Osteoblast (primary cell): ENCODE measurements around the gene C1QTNF9B. TPM values are rescaled to one million over a fixed set of nuclear protein-coding genes. Genes with fewer than 3 reads are reported as not detected.

Source experiments
- DNase-seq: peaks from one replicate; pipeline ENCODE4 v3.0.0; 2011; ENCODE audit warnings: low spot score, mixed read lengths; ENCODE audit not compliant: insufficient read length; ENCODE audit errors: missing footprints
- H2AFZ ChIP-seq: 2 replicates; pipeline ENCODE4 v1.6.0; 2011; ENCODE audit warnings: mild to moderate bottlenecking, low read length
- H3K27ac ChIP-seq: 2 replicates; pipeline ENCODE4 v1.5.1; 2011; ENCODE audit warnings: mild to moderate bottlenecking, low read depth, low read length, moderate library complexity
- H3K27me3 ChIP-seq: 2 replicates; pipeline ENCODE4 v1.6.0; 2012; ENCODE audit warnings: mild to moderate bottlenecking, control low read depth, inconsistent platforms, low read length, moderate library complexity; ENCODE audit not compliant: insufficient read depth
- H3K36me3 ChIP-seq: 2 replicates; pipeline ENCODE4 v1.5.1; 2011; ENCODE audit warnings: mild to moderate bottlenecking, low read length, control low read depth, moderate library complexity; ENCODE audit not compliant: insufficient read depth
- H3K4me1 ChIP-seq: 2 replicates; pipeline ENCODE4 v1.5.1; 2011; ENCODE audit warnings: mild to moderate bottlenecking, low read length, control low read depth, moderate library complexity; ENCODE audit not compliant: insufficient read depth
- H3K4me2 ChIP-seq: 2 replicates; pipeline ENCODE4 v1.6.0; 2011; ENCODE audit warnings: mild to moderate bottlenecking, low read length; ENCODE audit not compliant: insufficient read depth
- H3K4me3 ChIP-seq: fragments of 200-600 bp; sonication (generic); 3 replicates; pipeline ENCODE4 v1.5.1; 2012; ENCODE audit warnings: mild to moderate bottlenecking, low read length, inconsistent platforms; ENCODE audit not compliant: insufficient read depth
- H3K79me2 ChIP-seq: 2 replicates; pipeline ENCODE4 v1.6.0; 2012; ENCODE audit warnings: mild to moderate bottlenecking, low read length, control low read depth, inconsistent platforms; ENCODE audit not compliant: insufficient read depth
- H3K9me3 ChIP-seq: 2 replicates; pipeline ENCODE4 v1.5.1; 2011; ENCODE audit warnings: low read depth, low read length, control low read depth
- H4K20me1 ChIP-seq: 2 replicates; pipeline ENCODE4 v1.6.0; 2012; ENCODE audit warnings: mild to moderate bottlenecking, low read length, control low read depth; ENCODE audit not compliant: insufficient read depth
- total RNA-seq: library from RNA; depleted of rRNA; stranded (reverse); fragments of >200 nt; gene quantifications from 2 replicates; pipeline ENCODE4 v1.2.3, GENCODE V29; 2012
- TF ChIP-seq, protein P1 (sequence below): IDR thresholded peaks from 2 replicates; pipeline ENCODE4 v1.5.1; 2011; ENCODE audit warnings: mild to moderate bottlenecking, low read depth, low read length, moderate library complexity; ENCODE audit errors: extremely low read depth

C1QTNF9B gene
- total RNA-seq, 1 donor = not detected

DNA sequence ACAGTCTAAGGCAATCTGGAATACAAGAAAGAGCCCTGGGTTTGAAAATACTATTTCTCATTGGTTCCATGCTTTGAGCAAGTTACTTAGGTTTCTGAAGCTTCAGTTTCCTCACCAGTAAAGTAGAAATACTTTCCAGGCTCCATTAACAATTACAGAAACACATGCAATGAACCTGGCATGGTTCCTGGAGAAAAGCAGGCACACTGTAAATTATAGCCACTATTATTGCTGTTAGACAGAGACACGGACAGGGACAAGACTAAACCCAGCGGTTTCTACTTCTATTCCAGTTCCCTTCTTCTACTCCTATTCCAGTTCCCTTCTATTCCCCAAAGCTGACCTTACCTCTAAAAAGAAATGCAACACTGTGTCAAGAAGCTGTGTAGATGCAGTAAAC is 49.3 kb downstream of the C1QTNF9B start:
- Histone ChIP-seq H3K4me3 (no peak overlapping the region), H4K20me1 (no peaks in the 10 kb centered on the region), H3K36me3 (no peaks in the 10 kb centered on the region), H3K27me3 (no peaks in the 10 kb centered on the region), H3K9me3 (no peaks in the 10 kb centered on the region), H3K4me2 (no peak overlapping the region), H3K79me2 (no peaks in the 10 kb centered on the region), H2AFZ (no peak overlapping the region), H3K4me1 (peaks cover 4% of the 10 kb centered on the region), H3K27ac (no peak overlapping the region)
- DNase-seq = no peak
- TF ChIP-seq, protein P1, sequence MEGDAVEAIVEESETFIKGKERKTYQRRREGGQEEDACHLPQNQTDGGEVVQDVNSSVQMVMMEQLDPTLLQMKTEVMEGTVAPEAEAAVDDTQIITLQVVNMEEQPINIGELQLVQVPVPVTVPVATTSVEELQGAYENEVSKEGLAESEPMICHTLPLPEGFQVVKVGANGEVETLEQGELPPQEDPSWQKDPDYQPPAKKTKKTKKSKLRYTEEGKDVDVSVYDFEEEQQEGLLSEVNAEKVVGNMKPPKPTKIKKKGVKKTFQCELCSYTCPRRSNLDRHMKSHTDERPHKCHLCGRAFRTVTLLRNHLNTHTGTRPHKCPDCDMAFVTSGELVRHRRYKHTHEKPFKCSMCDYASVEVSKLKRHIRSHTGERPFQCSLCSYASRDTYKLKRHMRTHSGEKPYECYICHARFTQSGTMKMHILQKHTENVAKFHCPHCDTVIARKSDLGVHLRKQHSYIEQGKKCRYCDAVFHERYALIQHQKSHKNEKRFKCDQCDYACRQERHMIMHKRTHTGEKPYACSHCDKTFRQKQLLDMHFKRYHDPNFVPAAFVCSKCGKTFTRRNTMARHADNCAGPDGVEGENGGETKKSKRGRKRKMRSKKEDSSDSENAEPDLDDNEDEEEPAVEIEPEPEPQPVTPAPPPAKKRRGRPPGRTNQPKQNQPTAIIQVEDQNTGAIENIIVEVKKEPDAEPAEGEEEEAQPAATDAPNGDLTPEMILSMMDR = no peak

DNA sequence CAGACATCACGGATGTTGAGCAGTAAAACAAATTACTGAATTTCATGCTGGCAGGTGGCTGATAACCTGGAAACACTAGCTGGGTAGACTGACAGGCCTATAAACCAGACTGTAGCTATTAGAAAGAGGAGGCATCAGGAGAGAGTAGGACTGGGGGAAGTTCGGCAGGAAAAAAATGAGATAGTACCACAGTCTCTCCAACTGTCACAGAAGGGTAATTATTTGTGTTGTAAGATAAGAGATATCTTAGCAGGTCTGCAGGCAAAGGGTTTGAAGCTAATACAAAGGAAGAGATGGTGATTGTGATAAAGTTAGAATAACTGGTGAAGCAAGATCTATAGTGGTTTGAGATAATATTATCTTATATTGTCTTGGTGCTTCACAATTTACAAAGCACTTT is 49.8 kb downstream of the C1QTNF9B start:
- Histone ChIP-seq H3K79me2 (no peaks in the 10 kb centered on the region), H3K4me1 (peaks cover 4% of the 10 kb centered on the region), H3K27ac (no peak overlapping the region), H3K27me3 (no peaks in the 10 kb centered on the region), H3K36me3 (no peaks in the 10 kb centered on the region), H3K4me2 (no peak overlapping the region), H3K4me3 (no peak overlapping the region), H4K20me1 (no peaks in the 10 kb centered on the region), H3K9me3 (no peaks in the 10 kb centered on the region), H2AFZ (no peak overlapping the region)
- TF ChIP-seq, protein P1 = no peak
- DNase-seq = no peak

DNA sequence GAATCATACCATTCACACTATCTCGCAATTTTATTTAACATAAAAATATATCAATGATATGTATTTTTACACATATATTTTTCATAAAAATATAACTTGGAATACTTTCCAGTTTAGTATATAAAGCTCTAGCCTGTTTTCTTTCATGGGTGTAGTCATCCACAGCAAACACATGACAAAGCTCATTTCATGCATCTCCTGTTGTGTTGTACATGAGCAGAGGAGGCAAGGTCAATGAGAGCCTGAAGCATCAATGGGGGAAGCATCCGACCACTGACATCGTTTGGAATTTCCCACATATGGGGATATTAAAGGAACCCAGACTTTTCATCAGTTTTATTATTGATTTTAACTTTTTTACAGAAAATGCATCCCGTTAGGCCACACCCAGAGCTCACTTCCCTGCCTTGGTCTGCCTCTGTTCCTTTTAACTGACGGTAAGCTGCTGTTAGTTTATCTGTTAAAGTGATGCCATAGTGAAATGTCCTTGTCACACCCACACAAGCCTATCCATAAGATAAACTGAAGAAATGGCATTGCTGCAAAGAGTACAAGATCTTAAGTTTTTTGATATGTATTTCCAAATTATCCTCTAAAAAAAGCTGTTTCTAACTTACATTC is 52.1 kb downstream of the C1QTNF9B start:
- Histone ChIP-seq H3K27me3 (no peaks in the 10 kb centered on the region), H3K27ac (no peak overlapping the region), H4K20me1 (no peaks in the 10 kb centered on the region), H2AFZ (no peak overlapping the region), H3K9me3 (no peaks in the 10 kb centered on the region), H3K4me1 (no peaks in the 10 kb centered on the region), H3K36me3 (no peaks in the 10 kb centered on the region), H3K4me2 (no peak overlapping the region), H3K4me3 (no peak overlapping the region), H3K79me2 (no peaks in the 10 kb centered on the region)
- TF ChIP-seq, protein P1 = no peak
- DNase-seq = no peak

DNA sequence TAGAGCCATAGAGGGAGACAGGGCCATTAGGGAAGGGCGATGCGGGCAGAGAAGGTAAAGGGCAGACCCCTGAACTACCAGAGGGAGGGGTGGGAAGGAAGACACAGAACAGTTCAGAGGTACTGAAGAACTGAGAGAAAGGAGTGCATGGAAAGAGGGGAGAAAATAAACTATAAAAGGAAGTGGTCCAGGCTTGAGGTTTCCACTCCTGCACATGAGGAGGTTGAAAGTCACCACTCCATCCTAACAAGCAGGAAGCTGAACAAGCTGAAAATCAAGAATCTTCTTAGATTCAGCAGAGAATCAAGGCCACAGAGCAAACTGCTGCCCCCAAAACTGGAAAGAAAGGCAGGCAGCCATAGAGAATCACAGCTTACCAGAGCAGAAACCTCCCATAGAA is 53.2 kb downstream of the C1QTNF9B start:
- Histone ChIP-seq H3K36me3 (no peaks in the 10 kb centered on the region), H3K79me2 (no peaks in the 10 kb centered on the region), H3K4me1 (no peaks in the 10 kb centered on the region), H3K27ac (no peak overlapping the region), H4K20me1 (no peaks in the 10 kb centered on the region), H3K4me3 (no peak overlapping the region), H3K27me3 (no peaks in the 10 kb centered on the region), H2AFZ (no peak overlapping the region), H3K4me2 (no peak overlapping the region), H3K9me3 (no peaks in the 10 kb centered on the region)
- no peak for DNase-seq
- TF ChIP-seq, protein P1 = no peak
